WTC11 (cell line): ENCODE results near the gene RPS6KL1. TPM values are rescaled to one million over a fixed set of nuclear protein-coding genes. Genes with fewer than 3 reads are reported as not detected.

ENCODE experiments used
- ATAC-seq: fragments of 200-7000 bp; cut with Tn5 transposase; 2 replicates; pipeline ENCODE4 v1.10.0; 2021; ENCODE audit warnings: mild to moderate bottlenecking, moderate library complexity
- CTCF ChIA-PET: fragments of 300-600 bp; sonication (Branson Sonifier 250); formaldehyde crosslinking; loops from one replicate; lab custom pipeline; 2021; ENCODE audit warnings: antibody characterized with exemption; lab: Charles Lee
- POLR2A ChIA-PET: fragments of 350-600 bp; sonication (Branson Sonifier 250); formaldehyde crosslinking; loops from one replicate; lab custom pipeline; 2021; ENCODE audit warnings: antibody characterized with exemption; lab: Charles Lee
- DNase-seq: peaks from one replicate; pipeline ENCODE4 v3.0.0; 2021; ENCODE audit warnings: low spot score
- H3K27ac Mint-ChIP-seq: 2 replicates; pipeline ENCODE4 v1.8.0; 2021; ENCODE audit warnings: mixed read lengths
- H3K27me3 Mint-ChIP-seq: 2 replicates; pipeline ENCODE4 v1.8.0; 2021; ENCODE audit warnings: low read depth, mild to moderate bottlenecking, moderate library complexity, mixed read lengths
- H3K36me3 Mint-ChIP-seq: 2 replicates; pipeline ENCODE4 v1.8.0; 2021; ENCODE audit warnings: mixed read lengths
- H3K4me1 Mint-ChIP-seq: 2 replicates; pipeline ENCODE4 v1.8.0; 2022; ENCODE audit warnings: mixed read lengths
- H3K4me3 Mint-ChIP-seq: 2 replicates; pipeline ENCODE4 v1.8.0; 2021; ENCODE audit warnings: mild to moderate bottlenecking, moderate library complexity, mixed read lengths
- H3K9me3 Mint-ChIP-seq: 2 replicates; pipeline ENCODE4 v1.8.0; 2021; ENCODE audit warnings: mixed read lengths
- ATF1 ChIP-seq: sonication (generic); formaldehyde crosslinking; IDR thresholded peaks from 2 replicates; pipeline ENCODE4 v1.8.1; 2023; ENCODE audit warnings: mild to moderate bottlenecking, moderate library complexity, missing genetic modification reagents
- ETV6 ChIP-seq: sonication (generic); formaldehyde crosslinking; IDR thresholded peaks from 2 replicates; pipeline ENCODE4 v1.8.1; 2022; ENCODE audit warnings: mild to moderate bottlenecking, missing genetic modification reagents
- GABPB1 ChIP-seq: sonication (generic); formaldehyde crosslinking; IDR thresholded peaks from 2 replicates; pipeline ENCODE4 v1.8.1; 2023; ENCODE audit warnings: mild to moderate bottlenecking, missing genetic modification reagents
- GTF2I ChIP-seq: fragments of 250-450 bp; sonication (Bioruptor Pico); conservative IDR thresholded peaks from 2 replicates; pipeline ENCODE4 v1.4.0; 2021; ENCODE audit warnings: mild to moderate bottlenecking
- NFYB ChIP-seq: sonication (generic); formaldehyde crosslinking; conservative IDR thresholded peaks from 2 replicates; pipeline ENCODE4 v1.8.0; 2022; ENCODE audit warnings: low read depth, missing genetic modification reagents
- SMAD4 ChIP-seq: sonication (generic); formaldehyde crosslinking; IDR thresholded peaks from 2 replicates; pipeline ENCODE4 v1.8.0; 2022; ENCODE audit warnings: mild to moderate bottlenecking, missing genetic modification reagents
- TCF7 ChIP-seq: sonication (generic); formaldehyde crosslinking; IDR thresholded peaks from 2 replicates; pipeline ENCODE4 v1.8.0; 2022; ENCODE audit warnings: mild to moderate bottlenecking, low read depth, missing genetic modification reagents, moderate library complexity
- ZNF232 ChIP-seq: sonication (generic); formaldehyde crosslinking; IDR thresholded peaks from 2 replicates; pipeline ENCODE4 v1.8.0; 2022; ENCODE audit warnings: mild to moderate bottlenecking, missing genetic modification reagents
- ZNF263 ChIP-seq: sonication (generic); formaldehyde crosslinking; IDR thresholded peaks from 2 replicates; pipeline ENCODE4 v1.8.1; 2022; ENCODE audit warnings: low read depth, mild to moderate bottlenecking, moderate library complexity, missing genetic modification reagents
- ZNF416 ChIP-seq: fragments of 250-450 bp; sonication (Bioruptor Pico); IDR thresholded peaks from 2 replicates; pipeline ENCODE4 v1.9.0; 2021; ENCODE audit warnings: mild to moderate bottlenecking, inconsistent platforms
- total RNA-seq: library from RNA; stranded (reverse); gene quantifications from 3 replicates; pipeline ENCODE4 v1.2.3, GENCODE V29; 2021
- TF ChIP-seq, protein P1 (sequence below): sonication (generic); formaldehyde crosslinking; IDR thresholded peaks from 2 replicates; pipeline ENCODE4 v1.8.0; 2023; ENCODE audit warnings: missing genetic modification reagents
- TF ChIP-seq, protein P2 (sequence below): sonication (generic); formaldehyde crosslinking; IDR thresholded peaks from 2 replicates; pipeline ENCODE4 v1.8.0; 2022; ENCODE audit warnings: mild to moderate bottlenecking, missing genetic modification reagents
- TF ChIP-seq, protein P3 (sequence below): sonication (generic); formaldehyde crosslinking; IDR thresholded peaks from 2 replicates; pipeline ENCODE4 v1.8.0; 2023; ENCODE audit warnings: missing genetic modification reagents, mild to moderate bottlenecking, borderline replicate concordance
- TF ChIP-seq, protein P4 (sequence below): sonication (generic); formaldehyde crosslinking; IDR thresholded peaks from 2 replicates; pipeline ENCODE4 v1.8.1; 2023; ENCODE audit warnings: mild to moderate bottlenecking, missing genetic modification reagents, moderate library complexity
- TF ChIP-seq, protein P5 (sequence below): sonication (generic); formaldehyde crosslinking; IDR thresholded peaks from 2 replicates; pipeline ENCODE4 v1.8.1; 2022; ENCODE audit warnings: low read depth, mild to moderate bottlenecking, moderate library complexity, missing genetic modification reagents, borderline replicate concordance
- TF ChIP-seq, protein P6 (sequence below): fragments of 250-450 bp; sonication (Bioruptor Pico); IDR thresholded peaks from 2 replicates; pipeline ENCODE4 v1.9.0; 2021; ENCODE audit warnings: mild to moderate bottlenecking, borderline replicate concordance

RPS6KL1 gene
- total RNA-seq, 1 experiment from 2014 or later, result 10.6 TPM

DNA sequence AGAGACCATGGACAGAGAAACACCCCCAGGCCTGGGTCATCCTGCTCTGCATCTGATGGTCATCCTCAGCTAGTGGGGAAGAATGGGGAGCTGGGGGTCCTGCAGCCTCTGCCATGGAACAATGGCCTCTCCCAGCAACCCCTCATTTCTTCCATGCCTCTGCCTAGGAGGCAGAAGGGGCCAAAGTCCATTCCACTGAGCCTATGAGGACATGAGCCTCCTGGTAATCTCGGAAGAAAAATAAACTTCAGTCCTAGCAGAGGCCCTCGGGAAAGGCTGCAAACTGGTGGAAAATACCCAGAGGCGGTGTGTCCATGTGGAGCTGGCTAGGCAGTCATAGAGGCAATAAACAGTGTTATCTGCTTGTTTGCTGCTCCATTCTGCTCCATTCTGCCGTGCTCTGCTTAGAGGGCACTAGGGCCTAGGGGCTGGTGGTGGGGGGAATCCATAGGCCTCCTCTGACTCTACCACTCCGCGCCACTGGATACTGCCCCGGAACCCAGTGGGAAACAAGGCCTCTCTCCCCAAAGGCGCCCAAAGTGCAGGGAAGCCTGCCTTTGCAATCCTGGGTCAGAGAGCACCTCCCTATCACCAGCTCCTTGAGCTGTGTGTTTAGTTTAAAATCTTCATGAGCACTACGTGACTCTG is 27.9 kb upstream of the RPS6KL1 start:
- Mint-ChIP-seq H3K36me3 (no peaks in the 10 kb centered on the region), H3K9me3 (no peaks in the 10 kb centered on the region), H3K27me3 (peaks cover 2% of the 10 kb centered on the region; the same call in 1 of the 2 replicates), H3K27ac (peak overlapping the region; percentile 51)
- POLR2A ChIA-PET, result no interaction called here
- no peak for TF ChIP-seq ZNF416
- TF ChIP-seq, all 79 proteins: peak for 0
- no peak for DNase-seq
- CTCF ChIA-PET, result no interaction called here
- H3K4me3 Mint-ChIP-seq, result no peak overlapping the region
- peaks cover 11% of the 10 kb centered on the region for H3K4me1 Mint-ChIP-seq
- no peak for ATAC-seq

DNA sequence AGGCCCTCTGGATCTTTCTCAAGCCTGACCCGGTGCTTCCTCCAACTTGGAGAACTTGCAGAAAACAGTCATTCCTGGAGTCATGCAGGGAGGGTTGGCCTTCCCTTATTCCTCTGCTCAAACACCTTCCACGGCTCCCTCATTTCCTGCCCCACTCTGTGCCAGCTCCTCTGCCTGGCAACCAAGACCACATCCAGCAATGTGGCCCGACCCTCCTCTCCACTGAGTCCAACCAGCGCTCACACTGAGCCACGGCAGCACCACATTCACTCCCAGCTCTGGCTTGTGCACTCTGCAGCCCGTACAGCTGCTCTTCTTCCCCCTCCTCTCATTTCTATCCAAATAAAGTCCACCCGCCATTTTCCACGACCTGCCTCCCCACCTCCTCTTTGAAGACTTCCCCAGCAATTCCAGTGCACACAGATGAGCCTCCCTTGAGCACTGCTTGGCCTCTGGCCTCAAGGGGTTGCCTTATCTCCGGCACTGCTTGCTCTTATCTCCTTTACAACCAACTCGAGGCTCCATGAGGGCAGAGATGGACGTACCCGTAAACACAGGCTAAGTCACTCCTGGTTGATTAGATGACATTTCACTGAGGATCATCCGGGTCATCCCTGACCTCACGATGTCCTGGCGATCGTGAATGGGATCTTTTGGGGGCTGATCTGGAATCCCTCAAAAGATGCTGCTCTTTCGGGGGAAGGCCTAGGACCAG is 27.0 kb upstream of the RPS6KL1 start:
- POLR2A ChIA-PET, result no interaction called here

DNA sequence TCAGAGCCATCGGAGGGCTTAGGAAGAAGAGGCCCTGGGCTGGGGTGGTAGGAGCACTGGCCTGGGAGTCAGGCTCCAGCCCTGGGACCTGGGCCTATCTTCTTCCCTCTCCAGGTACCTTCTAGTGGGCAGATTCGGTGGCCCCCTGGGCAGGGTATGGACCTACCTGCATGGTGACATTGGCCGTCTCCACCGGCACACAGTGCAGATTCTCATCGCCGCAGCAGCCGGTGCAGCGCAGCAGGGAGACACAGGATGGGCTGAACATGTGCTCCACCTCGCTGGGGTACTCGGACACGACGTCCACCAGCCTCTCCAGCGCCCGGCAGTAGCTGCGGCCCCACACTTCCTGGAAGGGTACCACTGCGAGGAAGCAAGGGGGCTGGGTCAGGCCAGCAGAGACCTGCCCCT is 26.1 kb upstream of the RPS6KL1 start:
- H3K4me3 Mint-ChIP-seq, result no peak overlapping the region
- no peak for DNase-seq
- ChIA-PET POLR2A (no interaction called here), CTCF (interaction anchor here (0.6 to 2.4 kb wide), 4 partner anchors 30 to 573 kb away, joined by 3 to 8 read pairs (median 4); no protein-coding TSS in a partner anchor)
- no peak overlapping the region for H3K27ac Mint-ChIP-seq
- H3K36me3 Mint-ChIP-seq, result no peaks in the 10 kb centered on the region
- no peaks in the 10 kb centered on the region for H3K27me3 Mint-ChIP-seq
- peaks cover 11% of the 10 kb centered on the region for H3K4me1 Mint-ChIP-seq
- TF ChIP-seq GTF2I (CRISPR knock-in tag) (no peak), ATF1 (no peak), ETV6 (CRISPR knock-in tag) (no peak), ZNF232 (CRISPR knock-in tag) (no peak), ZNF263 (CRISPR knock-in tag) (no peak), GABPB1 (CRISPR knock-in tag) (no peak), SMAD4 (no peak), NFYB (CRISPR knock-in tag) (no peak)
- TF ChIP-seq, protein P1, sequence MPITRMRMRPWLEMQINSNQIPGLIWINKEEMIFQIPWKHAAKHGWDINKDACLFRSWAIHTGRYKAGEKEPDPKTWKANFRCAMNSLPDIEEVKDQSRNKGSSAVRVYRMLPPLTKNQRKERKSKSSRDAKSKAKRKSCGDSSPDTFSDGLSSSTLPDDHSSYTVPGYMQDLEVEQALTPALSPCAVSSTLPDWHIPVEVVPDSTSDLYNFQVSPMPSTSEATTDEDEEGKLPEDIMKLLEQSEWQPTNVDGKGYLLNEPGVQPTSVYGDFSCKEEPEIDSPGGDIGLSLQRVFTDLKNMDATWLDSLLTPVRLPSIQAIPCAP (CRISPR knock-in tag), result no peak
- TF ChIP-seq, protein P2, sequence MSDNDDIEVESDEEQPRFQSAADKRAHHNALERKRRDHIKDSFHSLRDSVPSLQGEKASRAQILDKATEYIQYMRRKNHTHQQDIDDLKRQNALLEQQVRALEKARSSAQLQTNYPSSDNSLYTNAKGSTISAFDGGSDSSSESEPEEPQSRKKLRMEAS, result no peak
- TF ChIP-seq, protein P3, sequence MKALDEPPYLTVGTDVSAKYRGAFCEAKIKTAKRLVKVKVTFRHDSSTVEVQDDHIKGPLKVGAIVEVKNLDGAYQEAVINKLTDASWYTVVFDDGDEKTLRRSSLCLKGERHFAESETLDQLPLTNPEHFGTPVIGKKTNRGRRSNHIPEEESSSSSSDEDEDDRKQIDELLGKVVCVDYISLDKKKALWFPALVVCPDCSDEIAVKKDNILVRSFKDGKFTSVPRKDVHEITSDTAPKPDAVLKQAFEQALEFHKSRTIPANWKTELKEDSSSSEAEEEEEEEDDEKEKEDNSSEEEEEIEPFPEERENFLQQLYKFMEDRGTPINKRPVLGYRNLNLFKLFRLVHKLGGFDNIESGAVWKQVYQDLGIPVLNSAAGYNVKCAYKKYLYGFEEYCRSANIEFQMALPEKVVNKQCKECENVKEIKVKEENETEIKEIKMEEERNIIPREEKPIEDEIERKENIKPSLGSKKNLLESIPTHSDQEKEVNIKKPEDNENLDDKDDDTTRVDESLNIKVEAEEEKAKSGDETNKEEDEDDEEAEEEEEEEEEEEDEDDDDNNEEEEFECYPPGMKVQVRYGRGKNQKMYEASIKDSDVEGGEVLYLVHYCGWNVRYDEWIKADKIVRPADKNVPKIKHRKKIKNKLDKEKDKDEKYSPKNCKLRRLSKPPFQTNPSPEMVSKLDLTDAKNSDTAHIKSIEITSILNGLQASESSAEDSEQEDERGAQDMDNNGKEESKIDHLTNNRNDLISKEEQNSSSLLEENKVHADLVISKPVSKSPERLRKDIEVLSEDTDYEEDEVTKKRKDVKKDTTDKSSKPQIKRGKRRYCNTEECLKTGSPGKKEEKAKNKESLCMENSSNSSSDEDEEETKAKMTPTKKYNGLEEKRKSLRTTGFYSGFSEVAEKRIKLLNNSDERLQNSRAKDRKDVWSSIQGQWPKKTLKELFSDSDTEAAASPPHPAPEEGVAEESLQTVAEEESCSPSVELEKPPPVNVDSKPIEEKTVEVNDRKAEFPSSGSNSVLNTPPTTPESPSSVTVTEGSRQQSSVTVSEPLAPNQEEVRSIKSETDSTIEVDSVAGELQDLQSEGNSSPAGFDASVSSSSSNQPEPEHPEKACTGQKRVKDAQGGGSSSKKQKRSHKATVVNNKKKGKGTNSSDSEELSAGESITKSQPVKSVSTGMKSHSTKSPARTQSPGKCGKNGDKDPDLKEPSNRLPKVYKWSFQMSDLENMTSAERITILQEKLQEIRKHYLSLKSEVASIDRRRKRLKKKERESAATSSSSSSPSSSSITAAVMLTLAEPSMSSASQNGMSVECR (CRISPR knock-in tag), result no peak
- TF ChIP-seq, protein P4, sequence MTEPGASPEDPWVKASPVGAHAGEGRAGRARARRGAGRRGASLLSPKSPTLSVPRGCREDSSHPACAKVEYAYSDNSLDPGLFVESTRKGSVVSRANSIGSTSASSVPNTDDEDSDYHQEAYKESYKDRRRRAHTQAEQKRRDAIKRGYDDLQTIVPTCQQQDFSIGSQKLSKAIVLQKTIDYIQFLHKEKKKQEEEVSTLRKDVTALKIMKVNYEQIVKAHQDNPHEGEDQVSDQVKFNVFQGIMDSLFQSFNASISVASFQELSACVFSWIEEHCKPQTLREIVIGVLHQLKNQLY (CRISPR knock-in tag), result no peak
- TF ChIP-seq, protein P5, sequence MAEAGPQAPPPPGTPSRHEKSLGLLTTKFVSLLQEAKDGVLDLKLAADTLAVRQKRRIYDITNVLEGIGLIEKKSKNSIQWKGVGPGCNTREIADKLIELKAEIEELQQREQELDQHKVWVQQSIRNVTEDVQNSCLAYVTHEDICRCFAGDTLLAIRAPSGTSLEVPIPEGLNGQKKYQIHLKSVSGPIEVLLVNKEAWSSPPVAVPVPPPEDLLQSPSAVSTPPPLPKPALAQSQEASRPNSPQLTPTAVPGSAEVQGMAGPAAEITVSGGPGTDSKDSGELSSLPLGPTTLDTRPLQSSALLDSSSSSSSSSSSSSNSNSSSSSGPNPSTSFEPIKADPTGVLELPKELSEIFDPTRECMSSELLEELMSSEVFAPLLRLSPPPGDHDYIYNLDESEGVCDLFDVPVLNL (CRISPR knock-in tag), result no peak
- TF ChIP-seq, protein P6, sequence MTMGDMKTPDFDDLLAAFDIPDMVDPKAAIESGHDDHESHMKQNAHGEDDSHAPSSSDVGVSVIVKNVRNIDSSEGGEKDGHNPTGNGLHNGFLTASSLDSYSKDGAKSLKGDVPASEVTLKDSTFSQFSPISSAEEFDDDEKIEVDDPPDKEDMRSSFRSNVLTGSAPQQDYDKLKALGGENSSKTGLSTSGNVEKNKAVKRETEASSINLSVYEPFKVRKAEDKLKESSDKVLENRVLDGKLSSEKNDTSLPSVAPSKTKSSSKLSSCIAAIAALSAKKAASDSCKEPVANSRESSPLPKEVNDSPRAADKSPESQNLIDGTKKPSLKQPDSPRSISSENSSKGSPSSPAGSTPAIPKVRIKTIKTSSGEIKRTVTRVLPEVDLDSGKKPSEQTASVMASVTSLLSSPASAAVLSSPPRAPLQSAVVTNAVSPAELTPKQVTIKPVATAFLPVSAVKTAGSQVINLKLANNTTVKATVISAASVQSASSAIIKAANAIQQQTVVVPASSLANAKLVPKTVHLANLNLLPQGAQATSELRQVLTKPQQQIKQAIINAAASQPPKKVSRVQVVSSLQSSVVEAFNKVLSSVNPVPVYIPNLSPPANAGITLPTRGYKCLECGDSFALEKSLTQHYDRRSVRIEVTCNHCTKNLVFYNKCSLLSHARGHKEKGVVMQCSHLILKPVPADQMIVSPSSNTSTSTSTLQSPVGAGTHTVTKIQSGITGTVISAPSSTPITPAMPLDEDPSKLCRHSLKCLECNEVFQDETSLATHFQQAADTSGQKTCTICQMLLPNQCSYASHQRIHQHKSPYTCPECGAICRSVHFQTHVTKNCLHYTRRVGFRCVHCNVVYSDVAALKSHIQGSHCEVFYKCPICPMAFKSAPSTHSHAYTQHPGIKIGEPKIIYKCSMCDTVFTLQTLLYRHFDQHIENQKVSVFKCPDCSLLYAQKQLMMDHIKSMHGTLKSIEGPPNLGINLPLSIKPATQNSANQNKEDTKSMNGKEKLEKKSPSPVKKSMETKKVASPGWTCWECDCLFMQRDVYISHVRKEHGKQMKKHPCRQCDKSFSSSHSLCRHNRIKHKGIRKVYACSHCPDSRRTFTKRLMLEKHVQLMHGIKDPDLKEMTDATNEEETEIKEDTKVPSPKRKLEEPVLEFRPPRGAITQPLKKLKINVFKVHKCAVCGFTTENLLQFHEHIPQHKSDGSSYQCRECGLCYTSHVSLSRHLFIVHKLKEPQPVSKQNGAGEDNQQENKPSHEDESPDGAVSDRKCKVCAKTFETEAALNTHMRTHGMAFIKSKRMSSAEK (CRISPR knock-in tag), result no peak
- TF ChIP-seq, all 79 proteins: peak for 0
- H3K9me3 Mint-ChIP-seq, result no peaks in the 10 kb centered on the region
- no peak for ATAC-seq

More for the DNA sequence above, 27.0 kb upstream of the RPS6KL1 start:
- ATAC-seq, result no peak
- Mint-ChIP-seq H3K4me1 (peaks cover 11% of the 10 kb centered on the region), H3K27me3 (no peaks in the 10 kb centered on the region), H3K27ac (peak overlapping the region; percentile 1; the same call in 1 of the 2 replicates), H3K36me3 (no peaks in the 10 kb centered on the region), H3K9me3 (no peaks in the 10 kb centered on the region), H3K4me3 (no peak overlapping the region)
- no peak for DNase-seq
- CTCF ChIA-PET, result interaction anchor here (1.2 to 2.4 kb wide), 2 partner anchors 29 to 89 kb away, joined by 4 to 8 read pairs; no protein-coding TSS in a partner anchor
- TF ChIP-seq TCF7 (CRISPR knock-in tag), result no peak
- no peak for TF ChIP-seq ZNF232 (CRISPR knock-in tag)
